Myocyte (in vitro differentiated cells): ENCODE results near the gene CFAP61. TPM values are rescaled to one million over a fixed set of nuclear protein-coding genes. Genes with fewer than 3 reads are reported as not detected.
"Not testable (repeated sequence)": the region's sequence is repeated elsewhere in the genome, so short reads cannot be mapped to it uniquely, and the experiment has no call there.

Experiments
- DNase-seq: peaks from one replicate; pipeline ENCODE4 v3.0.0-alpha.2; 2012; ENCODE audit warnings: low read depth
- total RNA-seq: library from RNA; depleted of rRNA; stranded (reverse); fragments of >200 nt; gene quantifications from 2 replicates; pipeline ENCODE4 v1.2.3, GENCODE V29; 2014

The CFAP61 gene
- total RNA-seq, 1 donor from 2014 or later, result 0.83 TPM

- no peak for DNase-seq
These were observed 260.2 kb downstream of the CFAP61 start for GRCh38 chr20:20312562-20312961.

GRCh38 chr20:20317195-20317594 lies 264.9 kb downstream of the CFAP61 start:
- DNase-seq, result peak; percentile 15

GRCh38 chr20:20317621-20318364 lies 265.5 kb downstream of the CFAP61 start:
- DNase-seq, result no peak

- DNase-seq, result no peak
These were observed 266.2 kb downstream of the CFAP61 start for GRCh38 chr20:20318365-20319161.

- no peak for DNase-seq
These were observed 268.8 kb downstream of the CFAP61 start for GRCh38 chr20:20321134-20321533.

GRCh38 chr20:20321917-20322316 lies 269.6 kb downstream of the CFAP61 start:
- DNase-seq, result no peak

- DNase-seq, result no peak
These were observed 270.6 kb downstream of the CFAP61 start for GRCh38 chr20:20322912-20323311.

GRCh38 chr20:20327746-20328145 lies 275.4 kb downstream of the CFAP61 start:
- DNase-seq, result no peak

- no peak for DNase-seq
These were observed 277.2 kb downstream of the CFAP61 start for GRCh38 chr20:20329564-20329963.

- no peak for DNase-seq
These were observed 278.8 kb downstream of the CFAP61 start for GRCh38 chr20:20331156-20331555.

GRCh38 chr20:20331817-20332216 lies 279.5 kb downstream of the CFAP61 start:
- DNase-seq, result no peak

GRCh38 chr20:20333866-20334265 lies 281.5 kb downstream of the CFAP61 start:
- no peak for DNase-seq

GRCh38 chr20:20334489-20334888 lies 282.2 kb downstream of the CFAP61 start:
- no peak for DNase-seq

- no peak for DNase-seq
These were observed 285.9 kb downstream of the CFAP61 start for GRCh38 chr20:20338133-20338730.

- no peak for DNase-seq
These were observed 288.1 kb downstream of the CFAP61 start for GRCh38 chr20:20340443-20340842.

GRCh38 chr20:20341371-20341770 lies 289.0 kb downstream of the CFAP61 start:
- no peak for DNase-seq

GRCh38 chr20:20342066-20342465 lies 289.7 kb downstream of the CFAP61 start:
- no peak for DNase-seq

- DNase-seq, result no peak
These were observed 291.6 kb downstream of the CFAP61 start for GRCh38 chr20:20343932-20344331.

- no peak for DNase-seq
These were observed 292.1 kb downstream of the CFAP61 start for GRCh38 chr20:20344476-20344875.

- no peak for DNase-seq
These were observed 301.2 kb downstream of the CFAP61 start for GRCh38 chr20:20353576-20353975.

- DNase-seq, result not testable (repeated sequence)
These were observed 303.2 kb downstream of the CFAP61 start for GRCh38 chr20:20355503-20355902.

- DNase-seq, result no peak
These were observed 306.5 kb downstream of the CFAP61 start for GRCh38 chr20:20358801-20359200.
